GM20000 (cell line): ENCODE measurements around the gene LDAH.

Experiments
- DNase-seq: peaks from one replicate; pipeline ENCODE4 v3.0.0; 2012; ENCODE audit warnings: low spot score
- CTCF ChIP-seq: IDR thresholded peaks from 2 replicates; pipeline ENCODE4 v1.5.1; 2012; ENCODE audit warnings: mild to moderate bottlenecking, control low read depth; ENCODE audit errors: extremely low read depth, missing control alignments

The LDAH gene

GRCh38 chr2:20648206-20648605 is 174.7 kb downstream of the LDAH start:
- DNase-seq = no peak
- no peak for TF ChIP-seq CTCF

DNA sequence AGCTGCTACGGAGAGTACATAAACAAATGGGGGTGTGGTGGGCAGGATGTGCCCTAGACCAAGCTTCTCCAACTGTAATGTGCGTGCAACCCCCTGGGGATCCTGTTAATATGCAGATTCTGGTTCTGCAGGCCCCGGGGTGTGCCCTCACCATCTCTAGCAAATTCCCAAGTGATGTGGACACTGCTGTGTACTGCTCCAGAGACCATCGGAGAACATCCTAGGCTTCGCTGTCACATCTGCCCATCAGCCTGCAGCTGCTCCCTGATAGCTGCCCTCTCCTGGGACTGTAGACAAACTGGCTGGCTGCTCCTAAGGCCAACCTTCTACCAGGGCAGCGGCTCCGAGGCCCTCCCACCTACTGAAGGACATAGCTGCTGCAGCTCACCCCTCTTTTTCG is 175.2 kb downstream of the LDAH start:
- DNase-seq = no peak
- no peak for TF ChIP-seq CTCF

DNA sequence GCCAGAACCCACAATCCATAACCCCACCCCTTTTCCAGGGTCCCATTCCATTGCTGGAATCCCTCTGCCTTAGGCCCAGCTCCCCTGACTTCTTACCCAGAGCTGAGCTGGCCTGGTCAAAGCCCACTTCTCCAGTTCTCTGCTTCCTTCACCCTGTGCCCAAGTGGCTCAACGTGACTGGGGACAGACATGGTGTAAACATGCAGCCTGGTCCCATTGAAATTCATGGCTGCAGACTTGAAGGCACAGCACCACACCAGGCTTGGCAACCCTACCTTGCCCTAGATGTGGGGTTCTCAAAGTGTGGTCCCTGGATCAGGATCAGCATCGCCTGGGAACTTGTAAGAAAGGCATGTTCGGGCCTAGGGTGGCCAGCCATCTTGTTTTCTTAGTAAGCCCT is 175.7 kb downstream of the LDAH start:
- no peak for TF ChIP-seq CTCF
- DNase-seq = no peak

DNA sequence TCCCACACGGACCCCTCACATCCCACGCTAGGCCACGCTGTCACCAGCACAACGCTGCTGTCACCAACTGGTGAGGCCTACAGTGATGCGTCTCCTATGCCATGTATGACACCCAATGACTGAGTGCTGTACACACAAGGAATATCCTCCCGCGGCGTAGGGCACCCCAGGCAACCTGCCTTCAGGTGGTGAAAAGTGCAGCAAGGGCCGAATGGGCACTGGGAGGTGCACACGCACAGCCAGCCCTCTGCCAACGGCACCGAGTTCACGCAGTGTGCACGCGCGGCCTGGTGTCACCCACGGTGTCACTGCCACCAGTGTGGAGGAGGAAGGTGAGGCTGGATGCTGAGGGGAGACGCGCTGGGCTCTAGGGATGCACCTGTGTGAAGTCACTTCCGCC is 176.5 kb downstream of the LDAH start:
- TF ChIP-seq CTCF = no peak
- DNase-seq = no peak

GRCh38 chr2:20645761-20646160 is 177.1 kb downstream of the LDAH start:
- no peak for TF ChIP-seq CTCF
- no peak for DNase-seq

GRCh38 chr2:20645301-20645701 is 177.6 kb downstream of the LDAH start:
- TF ChIP-seq CTCF = no peak
- no peak for DNase-seq

- TF ChIP-seq CTCF = no peak
- DNase-seq = no peak
These were observed 179.1 kb downstream of the LDAH start for GRCh38 chr2:20643826-20644225.
